Mesenteric fat pad (tissue), 1 donor: ENCODE measurements around the gene ANXA9. TPM values are rescaled to one million over a fixed set of nuclear protein-coding genes. Genes with fewer than 3 reads are reported as not detected.

Source experiments
- DNase-seq: peaks from one replicate; pipeline ENCODE4 v3.0.0-alpha.2; 2020; ENCODE audit warnings: low spot score
- total RNA-seq: library from RNA; stranded (reverse); fragmentation: NEBNext Ultra II Directional; extraction: Animal tissue kit (Norgen Biotek cat#: 25700); gene quantifications from one replicate; pipeline ENCODE4 v1.2.1, GENCODE V29; 2021
- donor health status: DM: yes; HTN: yes; CAD: no.

ANXA9 gene
- total RNA-seq, 1 donor from 2014 or later, result 0.48 TPM

- no peak for DNase-seq
Measured at GRCh38 chr1:151002051-151002450, 20.0 kb downstream of the ANXA9 start.

- no peak for DNase-seq
Measured at GRCh38 chr1:151002611-151003010, 20.5 kb downstream of the ANXA9 start.

GRCh38 chr1:151003180-151003579, 21.1 kb downstream of the ANXA9 start:
- DNase-seq, result no peak

- no peak for DNase-seq
Measured at GRCh38 chr1:151005729-151006319, 23.7 kb downstream of the ANXA9 start.

GRCh38 chr1:151006327-151007052, 24.4 kb downstream of the ANXA9 start, which contains the start of gene MINDY1:
TSS of gene MINDY1 (minus strand) at chr1:151006902. CDS start at chr1:151002617, 4,285 bp downstream.
- no peak for DNase-seq

GRCh38 chr1:151007853-151008243, 25.8 kb downstream of the ANXA9 start:
- no peak for DNase-seq

GRCh38 chr1:151008244-151009205, 26.4 kb downstream of the ANXA9 start, which contains the start of gene PRUNE1:
TSS of gene PRUNE1 (plus strand) at chr1:151008449. CDS start at chr1:151008633, 184 bp downstream.
- DNase-seq, result peak; percentile 99

GRCh38 chr1:151009206-151009587, 27.1 kb downstream of the ANXA9 start:
- no peak for DNase-seq

GRCh38 chr1:151009674-151010345, 27.7 kb downstream of the ANXA9 start:
- no peak for DNase-seq

GRCh38 chr1:151010346-151010726, 28.2 kb downstream of the ANXA9 start:
- DNase-seq, result no peak

- no peak for DNase-seq
Measured at GRCh38 chr1:151011154-151011850, 29.2 kb downstream of the ANXA9 start.

GRCh38 chr1:151012684-151013471, 30.8 kb downstream of the ANXA9 start:
- DNase-seq, result no peak

GRCh38 chr1:151013518-151013917, 31.4 kb downstream of the ANXA9 start:
- no peak for DNase-seq

GRCh38 chr1:151024540-151025146, 42.6 kb downstream of the ANXA9 start:
- no peak for DNase-seq

GRCh38 chr1:151026460-151026859, 44.4 kb downstream of the ANXA9 start:
- DNase-seq, result no peak

- DNase-seq, result no peak
Measured at GRCh38 chr1:151032164-151032563, 50.1 kb downstream of the ANXA9 start.

- DNase-seq, result no peak
Measured at GRCh38 chr1:151035167-151035566, 53.1 kb downstream of the ANXA9 start.

GRCh38 chr1:151036356-151036755, 54.3 kb downstream of the ANXA9 start, which contains the start of gene BNIPL:
TSS of gene BNIPL (plus strand) at chr1:151036586. CDS start at chr1:151036726, 140 bp downstream.
- DNase-seq, result no peak

GRCh38 chr1:151037032-151037431, 54.9 kb downstream of the ANXA9 start:
- no peak for DNase-seq
